Neuronal stem cell (in vitro differentiated cells): ENCODE measurements around the gene NTHL1.

Experiments used
- DNase-seq: peaks from one replicate; pipeline ENCODE4 v3.0.0-alpha.2; 2013; ENCODE audit warnings: low spot score
- H2AFZ ChIP-seq: one replicate; pipeline ENCODE4 v1.6.1; 2013; ENCODE audit warnings: mild to moderate bottlenecking, low read length, inconsistent platforms
- H2AK5ac ChIP-seq: 2 replicates; pipeline ENCODE4 v1.6.1; 2013; ENCODE audit warnings: low read depth, mild to moderate bottlenecking, inconsistent platforms, low read length, moderate library complexity, mixed read lengths
- H2BK120ac ChIP-seq: 2 replicates; pipeline ENCODE4 v1.6.1; 2013; ENCODE audit warnings: low read depth, mild to moderate bottlenecking, inconsistent platforms, low read length, moderate library complexity, mixed read lengths
- H2BK12ac ChIP-seq: one replicate; pipeline ENCODE4 v1.6.1; 2013; ENCODE audit warnings: low read length, inconsistent platforms
- H2BK15ac ChIP-seq: 2 replicates; pipeline ENCODE4 v1.6.1; 2013; ENCODE audit warnings: mild to moderate bottlenecking, low read length, inconsistent platforms, mixed read lengths
- H2BK5ac ChIP-seq: one replicate; pipeline ENCODE4 v1.6.1; 2013; ENCODE audit warnings: inconsistent platforms, mild to moderate bottlenecking, low read length, moderate library complexity
- H3K14ac ChIP-seq: one replicate; pipeline ENCODE4 v1.6.1; 2013; ENCODE audit warnings: low read length, inconsistent platforms
- H3K18ac ChIP-seq: 2 replicates; pipeline ENCODE4 v1.6.1; 2013; ENCODE audit warnings: low read length, inconsistent platforms
- H3K23ac ChIP-seq: 2 replicates; pipeline ENCODE4 v1.6.1; 2013; ENCODE audit warnings: low read depth, mild to moderate bottlenecking, mixed read lengths, low read length, inconsistent platforms; ENCODE audit not compliant: poor library complexity
- H3K27ac ChIP-seq: replicated peaks from 3 replicates; pipeline ENCODE4 v1.5.1; 2013; ENCODE audit warnings: low read length, inconsistent platforms
- H3K27me3 ChIP-seq, 3 experiments: 2 replicates each; pipeline ENCODE4 v1.6.1; 2013; ENCODE audit warnings: low read length in 3 of 3, mild to moderate bottlenecking in 2 of 3, inconsistent platforms in 1 of 3, low read depth in 1 of 3, mixed read lengths in 1 of 3, moderate library complexity in 1 of 3; ENCODE audit not compliant: control insufficient read depth in 3 of 3, insufficient read depth in 3 of 3
- H3K36me3 ChIP-seq, 2 donors: replicated peaks in 1 of 2; 2 replicates each; pipeline ENCODE4 v1.6.1; 2013; ENCODE audit warnings: low read length in 2 of 2; ENCODE audit not compliant: control insufficient read depth in 2 of 2, insufficient read depth in 2 of 2
- H3K4ac ChIP-seq: 2 replicates; pipeline ENCODE4 v1.6.1; 2013; ENCODE audit warnings: inconsistent platforms, mild to moderate bottlenecking, low read length, moderate library complexity
- H3K4me1 ChIP-seq, 2 donors: 1 replicate in 1 of 2; 2 replicates in 1 of 2; pipeline ENCODE4 v1.6.1; 2013; ENCODE audit warnings: low read length in 2 of 2, low read depth in 1 of 2; ENCODE audit not compliant: control insufficient read depth in 2 of 2, insufficient read depth in 1 of 2
- H3K4me2 ChIP-seq: one replicate; pipeline ENCODE4 v1.6.1; 2013; ENCODE audit warnings: mild to moderate bottlenecking, low read length, inconsistent platforms; ENCODE audit not compliant: insufficient read depth, poor library complexity, severe bottlenecking
- H3K4me3 ChIP-seq, 2 donors: 2 replicates each; pipeline ENCODE4 v1.5.1; 2013; ENCODE audit warnings: low read length in 2 of 2, mild to moderate bottlenecking in 2 of 2, inconsistent platforms in 1 of 2, moderate library complexity in 1 of 2
- H3K79me1 ChIP-seq: one replicate; pipeline ENCODE4 v1.6.1; 2013; ENCODE audit warnings: low read depth, mild to moderate bottlenecking, inconsistent platforms, low read length, moderate library complexity
- H3K9ac ChIP-seq: one replicate; pipeline ENCODE4 v1.6.1; 2013; ENCODE audit warnings: mild to moderate bottlenecking, low read depth, low read length, inconsistent platforms; ENCODE audit not compliant: poor library complexity
- H3K9me3 ChIP-seq, 2 donors: replicated peaks in 1 of 2; 2 replicates each; pipeline versions ENCODE3 to v1.6.1; 2013; ENCODE audit warnings: low read length in 2 of 2, mild to moderate bottlenecking in 2 of 2, inconsistent platforms in 1 of 2, low read depth in 1 of 2, mixed read lengths in 1 of 2, moderate library complexity in 1 of 2; ENCODE audit not compliant: control insufficient read depth in 2 of 2, insufficient read depth in 1 of 2
- H4K8ac ChIP-seq: one replicate; pipeline ENCODE4 v1.6.1; 2013; ENCODE audit warnings: low read depth, mild to moderate bottlenecking, inconsistent platforms, low read length, moderate library complexity
- H4K91ac ChIP-seq: one replicate; pipeline ENCODE4 v1.6.1; 2013; ENCODE audit warnings: low read length, low read depth, mild to moderate bottlenecking, inconsistent platforms; ENCODE audit not compliant: poor library complexity
- whole genome bisulfite sequencing, 2 donors: extraction: QIAGEN DNeasy Blood & Tissue Kit; methylation state at CpG; one replicate each; pipeline ENCODE4 v1.1.7; 2013; ENCODE audit warnings: missing lambda C conversion rate in 2 of 2, mixed read lengths in 1 of 2; ENCODE audit not compliant: insufficient read length in 2 of 2, insufficient replicate concordance in 1 of 2; ENCODE audit errors: extremely low coverage in 2 of 2; 5-methylcytosine and 5-hydroxymethylcytosine counted together

The NTHL1 gene

DNA sequence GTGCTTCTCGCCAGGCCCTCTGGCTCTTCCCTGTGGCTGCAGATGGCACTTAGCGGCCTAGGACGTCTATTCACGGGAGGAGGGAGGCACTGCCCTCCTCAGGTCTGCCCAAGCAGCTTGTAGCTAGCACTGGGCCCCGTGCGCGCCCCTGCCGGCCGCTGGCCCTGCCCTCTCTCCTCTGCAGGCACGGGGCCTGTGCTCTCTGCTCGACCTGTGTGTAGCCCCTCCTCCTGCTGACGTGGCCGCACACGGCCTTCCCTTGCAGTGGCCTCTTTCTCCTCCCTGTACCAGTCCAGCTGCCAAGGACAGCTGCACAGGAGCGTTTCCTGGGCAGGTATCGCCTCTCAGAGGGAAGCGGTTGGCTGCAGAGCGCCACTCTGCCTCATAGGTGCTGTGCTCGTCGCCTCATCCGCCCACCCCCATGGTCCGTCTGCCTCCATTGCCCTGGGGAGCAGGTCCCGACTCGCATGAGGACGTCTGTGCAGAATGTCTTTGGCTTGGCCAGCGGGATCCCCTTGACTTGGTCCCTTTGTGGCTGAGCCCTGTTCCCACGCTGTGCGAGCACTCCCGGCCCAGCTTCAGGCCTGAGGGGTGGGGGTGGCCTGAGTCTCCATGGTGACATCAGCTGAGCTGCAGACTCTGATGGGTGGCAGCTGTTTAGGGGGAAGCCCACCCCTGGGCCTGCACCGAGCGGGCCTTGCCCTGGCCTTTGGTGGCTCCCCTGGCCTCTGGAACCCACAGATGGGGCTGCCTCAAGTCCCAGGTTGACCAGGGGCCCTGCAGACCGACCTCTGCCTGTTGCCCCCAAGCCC lies 34.7 kb upstream of the NTHL1 start:
- H3K4me1 ChIP-seq, result peaks cover 0 to 1% of the 10 kb centered on the region in 2 donors
- no peak overlapping the region for H3K4me3 ChIP-seq
- peak overlapping the region; percentile 73 for H3K23ac ChIP-seq
- H3K14ac ChIP-seq, result peak overlapping the region; percentile 75
- peak overlapping the region; percentile 70 for H3K9ac ChIP-seq
- DNase-seq, result no peak
- H2BK15ac ChIP-seq, result no peak overlapping the region
- H2BK12ac ChIP-seq, result no peak overlapping the region
- no peak overlapping the region for H3K27ac ChIP-seq
- WGBS, 2 donors, result no CpG with 5 or more reads among the region's 32 CpGs
- no peak overlapping the region for H3K18ac ChIP-seq
- no peak overlapping the region for H2AFZ ChIP-seq
- H3K79me1 ChIP-seq, result peaks cover 14% of the 10 kb centered on the region
- no peak overlapping the region for H4K91ac ChIP-seq
- H3K27me3 ChIP-seq, result no peaks in the 10 kb centered on the region
- H2BK5ac ChIP-seq, result peak overlapping the region; percentile 39
- no peak overlapping the region for H2BK120ac ChIP-seq
- no peak overlapping the region for H4K8ac ChIP-seq
- no peak overlapping the region for H3K4me2 ChIP-seq
- no peak overlapping the region for H3K4ac ChIP-seq
- no peaks in the 10 kb centered on the region for H3K9me3 ChIP-seq
- H2AK5ac ChIP-seq, result no peak overlapping the region
- peaks cover 40 to 86% of the 10 kb centered on the region in 2 donors for H3K36me3 ChIP-seq

DNA sequence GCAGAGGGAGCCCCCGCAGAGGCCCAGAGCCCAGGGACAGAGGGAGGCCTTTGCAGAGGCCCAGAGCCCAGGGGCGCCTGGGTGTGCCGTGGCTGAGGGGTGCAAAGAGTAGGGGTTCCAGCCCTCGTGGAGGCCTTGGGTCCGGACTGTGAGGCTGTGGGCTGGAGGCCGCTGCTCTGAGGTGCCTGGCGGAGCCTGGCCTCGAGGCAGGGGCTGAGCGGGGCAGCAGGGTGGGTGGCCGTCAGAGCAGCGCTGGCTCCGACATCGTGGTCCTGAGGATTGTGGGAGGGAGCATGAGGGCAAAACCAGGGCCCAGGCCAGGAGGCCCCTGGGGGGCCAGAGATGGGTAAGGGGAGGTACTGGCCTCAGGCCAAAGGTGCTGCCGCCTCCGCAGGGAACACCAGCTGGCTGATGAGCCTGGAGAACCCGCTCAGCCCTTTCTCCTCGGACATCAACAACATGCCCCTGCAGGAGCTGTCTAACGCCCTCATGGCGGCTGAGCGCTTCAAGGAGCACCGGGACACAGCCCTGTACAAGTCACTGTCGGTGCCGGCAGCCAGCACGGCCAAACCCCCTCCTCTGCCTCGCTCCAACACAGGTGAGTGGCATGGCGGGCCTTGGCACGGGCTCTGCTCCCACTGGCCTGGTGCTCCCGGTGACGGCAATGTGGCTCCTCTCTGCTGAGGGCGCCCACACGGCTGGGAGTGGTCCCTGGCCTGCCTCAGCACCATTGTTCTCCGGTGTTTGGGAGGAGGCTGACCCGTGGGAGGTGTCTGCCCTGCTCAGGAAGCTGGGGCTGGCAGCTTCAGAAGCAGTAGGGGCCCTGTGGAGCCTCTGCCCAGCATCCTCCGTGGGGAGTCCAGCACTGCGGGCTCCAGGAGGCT lies 33.8 kb upstream of the NTHL1 start:
- Histone ChIP-seq H3K4me1 (peaks cover 0 to 1% of the 10 kb centered on the region in 2 donors), H3K27ac (no peak overlapping the region), H3K18ac (no peak overlapping the region), H3K9ac (no peak overlapping the region), H2BK120ac (peak overlapping the region; percentile 72), H4K8ac (no peak overlapping the region), H2AFZ (no peak overlapping the region), H3K27me3 (no peaks in the 10 kb centered on the region), H4K91ac (no peak overlapping the region), H3K4ac (no peak overlapping the region), H3K36me3 (peaks cover 33 to 86% of the 10 kb centered on the region in 2 donors), H3K79me1 (peaks cover 14% of the 10 kb centered on the region), H2AK5ac (no peak overlapping the region), H2BK15ac (no peak overlapping the region), H2BK12ac (no peak overlapping the region), H3K9me3 (no peaks in the 10 kb centered on the region), H3K4me2 (no peak overlapping the region), H2BK5ac (no peak overlapping the region), H3K4me3 (no peak overlapping the region), H3K14ac (peak overlapping the region; percentile 21), H3K23ac (no peak overlapping the region)
- DNase-seq, result no peak
- WGBS, 2 donors, result no CpG with 5 or more reads among the region's 35 CpGs

DNA sequence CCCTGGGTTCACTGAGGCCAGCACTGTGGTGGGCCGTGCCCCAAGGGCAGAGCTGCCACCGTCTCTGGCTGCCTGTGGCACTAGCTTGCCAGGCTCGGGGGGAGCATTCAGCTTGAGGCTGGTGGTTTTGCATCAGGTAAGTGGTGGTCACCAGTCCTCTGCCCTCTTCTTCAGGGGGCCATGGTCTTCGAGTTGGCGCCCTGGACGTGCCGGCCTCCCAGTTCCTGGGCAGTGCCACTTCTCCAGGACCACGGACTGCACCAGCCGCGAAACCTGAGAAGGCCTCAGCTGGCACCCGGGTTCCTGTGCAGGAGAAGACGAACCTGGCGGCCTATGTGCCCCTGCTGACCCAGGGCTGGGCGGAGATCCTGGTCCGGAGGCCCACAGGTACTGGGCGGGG lies 32.4 kb upstream of the NTHL1 start:
- Histone ChIP-seq H2BK12ac (no peak overlapping the region), H2BK120ac (no peak overlapping the region), H3K27ac (no peak overlapping the region), H3K18ac (no peak overlapping the region), H4K8ac (peak overlapping the region; percentile 3), H3K14ac (no peak overlapping the region), H3K4me3 (no peak overlapping the region), H2BK5ac (no peak overlapping the region), H3K4me1 (peaks cover 0 to 1% of the 10 kb centered on the region in 2 donors), H3K4ac (no peak overlapping the region), H3K36me3 (peaks cover 31 to 87% of the 10 kb centered on the region in 2 donors), H3K79me1 (peaks cover 14% of the 10 kb centered on the region), H4K91ac (no peak overlapping the region), H2AK5ac (no peak overlapping the region), H3K27me3 (no peaks in the 10 kb centered on the region), H3K23ac (no peak overlapping the region), H3K9ac (no peak overlapping the region), H3K4me2 (no peak overlapping the region), H3K9me3 (no peaks in the 10 kb centered on the region), H2BK15ac (no peak overlapping the region), H2AFZ (no peak overlapping the region)
- whole genome bisulfite sequencing, 2 donors, result no CpG with 5 or more reads among the region's 16 CpGs
- no peak for DNase-seq

DNA sequence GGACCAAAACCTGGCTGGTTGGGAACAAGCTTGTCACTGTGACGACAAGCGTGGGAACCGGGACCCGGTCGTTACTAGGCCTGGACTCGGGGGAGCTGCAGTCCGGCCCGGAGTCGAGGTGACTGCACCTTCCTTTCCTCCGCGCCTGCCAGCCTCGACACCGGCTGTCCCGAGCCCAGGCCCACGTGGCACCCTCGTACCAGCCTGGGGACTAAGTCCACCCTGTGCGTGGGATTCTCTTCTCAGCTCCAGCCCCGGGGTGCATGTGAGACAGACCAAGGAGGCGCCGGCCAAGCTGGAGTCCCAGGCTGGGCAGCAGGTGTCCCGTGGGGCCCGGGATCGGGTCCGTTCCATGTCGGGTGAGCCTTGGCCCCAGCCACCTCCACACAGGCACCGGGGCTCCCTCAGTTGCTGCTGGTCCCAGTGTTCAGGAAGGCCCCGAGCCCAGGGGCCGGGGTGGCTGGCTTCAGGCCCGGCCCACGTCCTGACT lies 31.7 kb upstream of the NTHL1 start:
- Histone ChIP-seq H3K14ac (no peak overlapping the region), H2BK5ac (no peak overlapping the region), H2AFZ (no peak overlapping the region), H3K27me3 (no peaks in the 10 kb centered on the region), H2BK15ac (no peak overlapping the region), H3K18ac (no peak overlapping the region), H3K4me1 (peaks cover 0 to 1% of the 10 kb centered on the region in 2 donors), H3K9me3 (no peaks in the 10 kb centered on the region), H4K91ac (no peak overlapping the region), H3K4me2 (no peak overlapping the region), H2AK5ac (no peak overlapping the region), H3K36me3 (peaks cover 33 to 84% of the 10 kb centered on the region in 2 donors), H3K27ac (no peak overlapping the region), H2BK120ac (no peak overlapping the region), H3K23ac (peak overlapping the region; percentile 55), H2BK12ac (no peak overlapping the region), H3K4me3 (no peak overlapping the region), H3K4ac (no peak overlapping the region), H3K79me1 (peaks cover 14% of the 10 kb centered on the region), H4K8ac (no peak overlapping the region), H3K9ac (no peak overlapping the region)
- WGBS, 2 donors, result no CpG with 5 or more reads among the region's 30 CpGs
- DNase-seq, result no peak
